Fibroblast of pulmonary artery (primary cell): ENCODE measurements around the gene SRBD1.

ENCODE experiments used
- DNase-seq: peaks from one replicate; pipeline ENCODE4 v3.0.0-alpha.2; 2010; ENCODE audit warnings: low read depth
- H3K4me3 ChIP-seq: replicated peaks from 2 replicates; pipeline ENCODE4 v1.5.1; 2011; ENCODE audit warnings: low read depth, mild to moderate bottlenecking, control low read depth, low read length, moderate library complexity
- CTCF ChIP-seq: IDR thresholded peaks from 2 replicates; pipeline ENCODE4 v1.5.1; 2011; ENCODE audit warnings: mild to moderate bottlenecking, control low read depth, low read length, inconsistent platforms; ENCODE audit errors: missing control alignments

Gene SRBD1

GRCh38 chr2:45570671-45571334 lies 40.3 kb downstream of the SRBD1 start:
- DNase-seq, result peak; percentile 49
- no peak for TF ChIP-seq CTCF
- no peak overlapping the region for H3K4me3 ChIP-seq

- no peak for DNase-seq
- H3K4me3 ChIP-seq, result no peak overlapping the region
- TF ChIP-seq CTCF, result no peak
Measured at GRCh38 chr2:45568935-45569334, 42.1 kb downstream of the SRBD1 start.

DNA sequence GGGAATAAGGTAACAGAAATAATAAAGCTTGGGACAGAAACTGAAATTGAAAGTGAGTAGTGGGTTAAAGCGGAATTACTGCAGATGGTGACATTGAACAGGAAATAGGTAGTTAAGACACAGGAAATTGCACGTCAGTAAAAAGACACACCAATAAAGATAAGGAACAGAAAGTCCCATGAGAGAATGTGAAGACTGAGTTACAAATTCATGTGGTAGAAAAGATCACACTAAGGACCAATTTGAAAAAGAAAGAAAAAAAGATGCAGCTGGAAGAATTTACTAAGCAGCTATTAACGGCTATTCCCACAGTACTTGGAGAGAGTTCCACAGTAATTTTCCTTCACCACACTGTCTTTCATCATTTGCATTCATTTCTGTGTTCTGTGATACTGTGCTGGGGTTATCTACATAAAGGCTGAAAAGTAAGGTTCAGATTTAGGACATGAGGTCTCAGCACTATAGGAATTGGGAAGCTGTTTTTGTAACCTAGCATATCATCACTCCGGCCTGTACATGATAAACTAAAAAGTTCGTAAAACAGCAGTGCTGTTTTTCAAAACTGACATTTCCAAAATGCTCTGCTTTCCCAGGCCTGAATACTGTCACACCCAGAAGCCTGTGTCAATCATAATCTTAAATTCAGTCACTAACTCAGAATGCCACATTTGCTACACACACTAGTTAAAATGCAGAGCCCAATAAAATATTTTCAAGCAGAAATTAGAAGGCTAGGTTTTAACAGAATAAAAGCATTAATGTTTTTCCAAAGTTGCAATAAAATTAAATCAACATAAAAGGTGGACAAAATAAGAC lies 42.9 kb downstream of the SRBD1 start:
- peak overlapping the region; percentile 15 for H3K4me3 ChIP-seq
- TF ChIP-seq CTCF, result no peak
- DNase-seq, result peak; percentile 59

DNA sequence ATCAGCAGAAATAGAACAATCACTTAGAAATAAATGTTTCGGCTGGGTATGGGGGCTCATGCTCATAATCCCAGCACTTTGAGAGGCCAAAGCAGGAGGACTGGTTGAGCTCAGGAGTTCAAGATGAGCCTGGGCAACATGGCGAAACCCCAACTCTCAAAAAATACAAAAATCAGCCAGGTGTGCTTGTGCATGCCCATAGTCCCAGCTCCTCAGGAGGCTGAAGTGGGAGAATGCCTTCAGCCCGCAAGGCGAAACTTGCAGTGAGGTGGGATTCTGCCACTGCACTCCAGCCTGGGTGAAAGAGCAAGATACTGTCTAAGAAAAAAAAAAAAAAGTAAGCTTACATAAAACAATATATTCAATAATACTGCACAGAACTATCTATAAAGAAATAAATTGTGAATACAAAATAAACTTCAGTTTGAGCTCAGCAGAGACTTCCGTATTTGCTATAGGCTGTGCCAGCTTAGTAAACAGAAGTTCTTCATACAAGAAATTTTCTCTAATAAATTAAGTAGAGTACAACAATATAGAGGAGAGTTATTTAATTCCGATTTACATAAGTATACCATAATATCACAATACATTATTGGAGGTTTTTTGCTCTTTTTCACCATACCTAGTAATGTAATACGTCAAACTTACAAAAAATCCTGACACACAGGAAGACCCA lies 43.6 kb downstream of the SRBD1 start:
- DNase-seq, result no peak
- peak overlapping the region; percentile 15 for H3K4me3 ChIP-seq
- no peak for TF ChIP-seq CTCF

- H3K4me3 ChIP-seq, result no peak overlapping the region
- DNase-seq, result no peak
- TF ChIP-seq CTCF, result no peak
Measured at GRCh38 chr2:45559436-45559835, 51.6 kb downstream of the SRBD1 start.

DNA sequence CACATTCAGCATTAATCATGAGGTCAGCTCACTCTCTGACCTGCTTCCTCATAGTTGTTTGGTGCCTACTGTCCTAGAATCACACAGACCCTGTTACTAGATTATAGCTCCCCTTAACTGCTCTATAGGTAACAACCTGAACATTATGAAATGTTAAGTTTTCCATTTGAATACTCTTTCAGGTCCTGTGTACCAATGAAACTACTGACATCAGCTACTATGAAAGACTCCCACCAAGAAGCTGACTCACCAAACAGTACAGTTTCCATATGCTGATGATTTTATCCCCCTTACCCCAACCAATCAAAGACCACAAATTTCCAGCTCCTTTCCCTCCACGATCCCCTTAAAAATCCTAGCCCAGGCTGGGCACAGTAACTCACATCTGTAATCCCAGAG lies 56.3 kb downstream of the SRBD1 start:
- DNase-seq, result peak; percentile 45
- H3K4me3 ChIP-seq, result no peak overlapping the region
- TF ChIP-seq CTCF, result no peak
